G401 (cell line): ENCODE results near the gene PLEKHO2. TPM values are rescaled to one million over a fixed set of nuclear protein-coding genes. Genes with fewer than 3 reads are reported as not detected.
A peak's percentile ranks its signal among the peaks of the same experiment; 100 is the strongest.
"Not testable (repeated sequence)": the region's sequence is repeated elsewhere in the genome, so short reads cannot be mapped to it uniquely, and the experiment has no call there.

Experiments
- DNase-seq: peaks from one replicate; pipeline ENCODE4 v3.0.0-alpha.2; 2015; ENCODE audit warnings: low spot score
- in situ Hi-C: cut with HindIII; loops from 2 replicates; pipeline ENCODE4 v1.10.0; 2016; ENCODE audit warnings: low sequenced_read_pairs, mixed read lengths
- total RNA-seq: library from RNA; depleted of rRNA; stranded (reverse); fragments of >200 nt; shearing (Covaris generic); gene quantifications from 2 replicates; pipeline ENCODE4 v1.2.3, GENCODE V29; 2014; rRNA removed

Gene PLEKHO2, protein sequence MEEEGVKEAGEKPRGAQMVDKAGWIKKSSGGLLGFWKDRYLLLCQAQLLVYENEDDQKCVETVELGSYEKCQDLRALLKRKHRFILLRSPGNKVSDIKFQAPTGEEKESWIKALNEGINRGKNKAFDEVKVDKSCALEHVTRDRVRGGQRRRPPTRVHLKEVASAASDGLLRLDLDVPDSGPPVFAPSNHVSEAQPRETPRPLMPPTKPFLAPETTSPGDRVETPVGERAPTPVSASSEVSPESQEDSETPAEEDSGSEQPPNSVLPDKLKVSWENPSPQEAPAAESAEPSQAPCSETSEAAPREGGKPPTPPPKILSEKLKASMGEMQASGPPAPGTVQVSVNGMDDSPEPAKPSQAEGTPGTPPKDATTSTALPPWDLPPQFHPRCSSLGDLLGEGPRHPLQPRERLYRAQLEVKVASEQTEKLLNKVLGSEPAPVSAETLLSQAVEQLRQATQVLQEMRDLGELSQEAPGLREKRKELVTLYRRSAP
- total RNA-seq = 16.1 and 17.4 TPM in 2 replicates

DNA sequence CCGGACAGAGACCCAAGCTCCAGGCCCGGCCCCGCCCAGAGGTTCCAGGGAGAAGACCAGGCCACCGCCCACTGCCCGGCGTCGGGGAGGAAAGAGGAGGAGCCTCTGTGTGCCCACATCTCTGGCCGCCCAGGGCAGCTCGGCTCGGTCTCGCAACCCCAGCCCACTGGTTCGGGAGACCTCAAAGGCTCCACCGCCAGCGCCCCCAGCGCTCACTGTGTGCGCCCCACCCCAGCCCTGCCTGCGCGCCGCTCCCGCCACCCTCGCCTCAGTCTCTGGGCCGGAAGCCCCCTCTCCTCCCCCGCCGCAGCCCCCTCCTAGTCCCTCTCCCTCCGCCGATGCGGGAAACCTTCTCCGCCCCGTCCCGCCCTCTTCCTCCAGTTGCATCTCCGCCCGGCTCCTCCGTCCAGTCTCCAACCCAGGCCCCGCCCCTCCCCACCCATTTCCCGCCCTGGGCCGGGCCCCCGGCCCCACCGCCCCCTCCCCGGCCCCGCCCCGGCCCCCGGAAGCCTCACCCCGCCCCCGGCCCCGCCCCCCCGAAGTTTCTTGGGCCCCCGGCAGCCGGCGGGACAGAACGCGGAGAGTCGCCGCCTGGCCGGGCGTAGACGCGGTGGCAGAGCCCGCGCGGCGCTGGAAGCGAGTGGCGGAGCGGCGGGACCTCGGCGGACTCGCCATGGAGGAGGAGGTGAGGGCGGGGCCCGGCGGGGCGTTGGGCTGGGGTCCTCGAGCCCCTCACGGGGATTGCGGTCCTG, at the start of gene PLEKHO2:
Gene PLEKHO2, plus strand, starts transcription at position 572 of the 752 bp plus-strand sequence. Its CDS starts 102 bp downstream, at position 674.
- in situ Hi-C loops = no loop called here
- peak; percentile 66 for DNase-seq

DNA sequence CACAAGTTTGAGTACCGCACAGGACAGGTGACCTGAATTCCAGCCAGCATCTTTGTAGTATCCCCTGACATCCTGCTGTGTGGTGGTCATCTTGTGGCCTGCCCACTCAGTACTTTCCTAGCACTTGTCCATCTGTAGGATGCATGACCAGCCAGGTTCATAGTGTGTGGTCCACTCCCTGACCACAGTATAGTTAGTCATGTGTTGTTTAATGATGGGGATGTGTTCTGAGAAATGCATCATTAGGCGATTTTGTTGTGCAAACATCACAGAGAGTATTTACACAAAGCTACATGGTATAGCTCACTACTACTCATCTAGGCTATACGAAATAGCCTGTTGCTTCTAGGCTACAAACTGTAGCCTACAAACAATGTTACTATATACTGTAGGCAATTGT, 49.4 kb upstream of the PLEKHO2 start:
- no peak for DNase-seq
- in situ Hi-C loops = no loop called here

DNA sequence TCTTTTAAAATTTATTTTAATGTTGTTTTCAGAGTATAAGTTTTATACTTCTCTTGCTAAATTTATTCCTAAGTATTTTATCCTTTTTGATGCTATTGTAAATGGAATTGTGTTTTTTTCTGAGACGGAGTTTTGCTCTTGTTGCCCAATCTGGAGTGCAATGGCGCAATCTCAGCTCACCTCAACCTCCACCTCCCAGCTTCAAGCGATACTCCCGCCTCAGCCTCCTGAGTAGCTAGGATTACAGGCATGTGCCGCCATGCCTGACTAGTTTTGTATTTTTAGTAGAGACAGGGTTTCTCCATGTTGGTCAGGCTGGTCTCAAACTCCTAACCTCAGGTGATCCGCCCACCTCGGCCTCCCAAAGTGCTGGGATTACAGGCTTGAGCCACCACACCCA, 46.4 kb upstream of the PLEKHO2 start:
- DNase-seq, in situ Hi-C loops: not testable (repeated sequence)

DNA sequence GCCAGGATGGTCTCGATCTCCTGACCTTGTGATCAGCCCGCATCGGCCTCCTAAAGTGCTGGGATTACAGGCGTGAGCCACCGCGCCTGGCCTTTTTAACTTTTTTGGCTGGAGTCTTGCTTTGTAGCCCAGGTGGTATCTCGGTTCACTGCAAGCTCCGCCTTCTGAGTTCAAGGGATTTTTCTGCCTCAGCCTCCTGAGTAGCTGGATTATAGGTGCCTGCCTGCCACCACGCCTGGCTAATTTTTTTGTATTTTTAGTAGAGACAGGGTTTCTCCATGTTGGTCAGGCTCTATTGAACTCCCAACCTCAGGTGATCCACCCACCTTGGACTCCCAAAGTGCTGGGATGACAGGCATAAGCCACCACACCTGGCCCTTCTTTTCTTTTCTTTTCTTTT, 45.8 kb upstream of the PLEKHO2 start:
- in situ Hi-C loops, DNase-seq: not testable (repeated sequence)

DNA sequence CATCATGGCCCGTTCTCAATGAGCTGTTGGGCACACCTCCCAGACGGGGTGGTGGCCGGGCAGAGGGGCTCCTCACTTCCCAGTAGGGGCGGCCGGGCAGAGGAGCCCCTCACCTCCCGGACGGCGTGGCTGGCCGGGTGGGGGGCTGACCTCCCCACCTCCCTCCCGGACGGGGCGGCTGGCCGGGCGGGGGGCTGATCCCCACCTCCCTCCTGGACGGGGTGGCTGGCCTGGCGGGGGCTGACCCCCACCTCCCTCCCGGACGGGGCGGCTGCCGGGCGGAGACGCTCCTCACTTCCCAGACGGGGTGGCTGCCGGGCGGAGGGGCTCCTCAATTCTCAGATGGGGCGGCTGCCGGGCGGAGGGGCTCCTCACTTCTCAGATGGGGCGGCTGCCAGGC, 42.8 kb upstream of the PLEKHO2 start:
- DNase-seq, in situ Hi-C loops: not testable (repeated sequence)

DNA sequence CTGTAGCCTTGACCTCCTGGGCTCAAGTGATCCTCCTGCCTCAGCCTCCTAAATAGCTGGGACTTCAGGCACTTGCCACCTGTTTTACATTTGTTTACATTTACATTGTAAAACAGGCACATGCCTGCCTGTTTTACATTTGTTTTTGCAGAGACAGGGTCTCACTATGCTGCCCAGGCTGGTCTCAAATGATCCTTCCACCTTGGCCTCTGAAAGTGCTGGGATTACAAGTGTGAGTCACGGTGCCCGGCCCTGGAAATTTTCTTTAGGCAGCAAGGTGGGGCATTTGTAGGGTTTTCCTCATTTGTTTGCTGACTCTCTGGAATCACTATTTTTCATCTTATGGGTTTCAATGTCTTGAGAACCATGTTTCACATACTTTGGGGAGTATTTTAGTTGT, 41.2 kb upstream of the PLEKHO2 start:
- no peak for DNase-seq
- in situ Hi-C loops = no loop called here

DNA sequence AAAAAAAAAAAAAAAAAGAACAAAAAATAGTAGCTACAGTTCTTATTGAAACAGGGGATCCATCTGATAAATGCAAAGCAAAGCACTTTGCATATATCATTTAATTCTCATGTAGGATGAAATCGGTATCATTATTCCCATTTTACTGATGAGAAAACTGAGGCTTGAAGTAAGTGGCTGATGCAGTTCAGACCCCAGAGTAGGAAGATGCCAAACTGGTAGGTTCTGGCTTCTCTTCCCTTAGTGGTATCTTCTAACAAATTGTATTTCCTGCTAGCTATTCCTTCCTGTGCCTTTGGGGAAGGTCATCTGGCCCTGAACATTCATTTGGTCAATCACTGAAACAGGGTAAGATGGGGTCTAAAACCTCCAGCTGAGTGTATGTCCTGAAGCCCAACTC, 38.2 kb upstream of the PLEKHO2 start:
- in situ Hi-C loops = no loop called here
- DNase-seq = no peak

DNA sequence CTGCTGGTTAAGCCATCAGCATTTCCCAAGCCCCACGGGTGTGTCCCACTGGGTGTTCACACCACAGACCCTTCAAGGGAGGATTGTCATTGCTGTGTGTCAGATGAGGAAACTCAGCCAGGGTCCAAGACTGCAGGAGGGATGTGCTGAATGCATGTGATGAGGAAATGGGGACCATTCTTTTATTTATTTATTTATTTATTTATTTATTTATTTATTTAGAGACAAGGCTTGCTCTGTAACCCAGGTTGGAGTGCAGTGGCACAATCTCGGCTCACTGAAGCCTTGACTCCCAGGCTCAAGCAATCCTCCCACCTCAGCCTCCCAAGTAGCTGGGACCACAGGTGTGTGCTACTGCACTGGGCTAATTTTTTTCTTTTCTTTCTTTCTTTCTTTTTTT, 37.1 kb upstream of the PLEKHO2 start:
- DNase-seq = no peak
- in situ Hi-C loops = no loop called here

DNA sequence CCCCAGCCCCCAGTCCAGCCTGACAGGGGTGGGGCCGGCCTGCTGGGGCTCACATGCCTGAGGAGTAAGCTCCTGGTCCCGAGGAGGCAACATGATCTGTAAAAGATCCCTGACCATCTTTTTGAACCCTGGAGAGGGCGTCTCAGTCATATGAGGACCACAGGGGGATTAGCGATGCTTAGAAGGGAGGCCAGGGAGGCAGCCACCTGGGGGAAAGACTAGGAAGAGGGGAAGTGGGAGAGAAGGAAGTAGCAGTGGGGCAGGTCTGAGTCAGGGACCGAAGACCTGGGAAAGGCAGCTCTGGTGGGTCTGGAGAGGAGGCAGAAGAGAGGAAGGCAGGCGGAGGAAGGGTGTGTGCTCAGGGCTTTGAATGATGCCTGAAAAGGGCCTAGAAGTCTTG, 35.2 kb upstream of the PLEKHO2 start:
- in situ Hi-C loops = no loop called here
- peak; percentile 19 for DNase-seq

DNA sequence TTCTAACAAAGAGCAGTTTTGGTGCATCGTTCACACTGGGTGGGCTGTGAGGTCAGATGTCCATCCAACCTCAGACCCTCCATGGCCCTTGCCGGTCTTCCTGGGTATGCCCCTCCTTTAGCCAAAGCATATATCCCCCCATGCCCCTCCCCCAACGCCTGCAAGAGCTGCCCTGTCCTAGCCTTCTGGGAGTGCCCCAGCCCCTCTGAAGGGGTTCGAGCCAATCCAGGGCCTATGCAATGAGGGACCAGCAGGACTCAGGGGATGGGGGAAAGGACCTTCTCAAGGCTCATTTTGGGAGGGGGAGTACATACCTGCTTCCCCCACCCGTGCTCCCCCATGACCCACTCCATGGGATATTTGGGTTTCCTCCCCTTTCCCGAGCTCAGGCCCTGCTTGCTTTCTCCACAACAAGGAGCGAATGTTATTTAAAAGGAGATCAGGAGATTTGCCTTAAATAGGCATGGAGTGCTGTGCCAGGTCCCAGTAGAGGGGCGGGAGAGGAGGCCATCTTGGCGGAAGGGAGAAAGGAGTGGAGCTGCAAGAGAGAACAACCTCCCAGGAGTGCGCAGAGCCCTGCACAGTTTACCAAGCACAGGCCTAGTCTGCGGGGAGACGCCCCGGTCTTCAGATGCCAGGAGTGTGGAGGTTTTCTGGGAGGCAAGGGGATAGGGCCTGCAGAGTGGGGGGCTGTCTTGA, 34.5 kb upstream of the PLEKHO2 start:
- in situ Hi-C loops = no loop called here
- DNase-seq = peak; percentile 20

DNA sequence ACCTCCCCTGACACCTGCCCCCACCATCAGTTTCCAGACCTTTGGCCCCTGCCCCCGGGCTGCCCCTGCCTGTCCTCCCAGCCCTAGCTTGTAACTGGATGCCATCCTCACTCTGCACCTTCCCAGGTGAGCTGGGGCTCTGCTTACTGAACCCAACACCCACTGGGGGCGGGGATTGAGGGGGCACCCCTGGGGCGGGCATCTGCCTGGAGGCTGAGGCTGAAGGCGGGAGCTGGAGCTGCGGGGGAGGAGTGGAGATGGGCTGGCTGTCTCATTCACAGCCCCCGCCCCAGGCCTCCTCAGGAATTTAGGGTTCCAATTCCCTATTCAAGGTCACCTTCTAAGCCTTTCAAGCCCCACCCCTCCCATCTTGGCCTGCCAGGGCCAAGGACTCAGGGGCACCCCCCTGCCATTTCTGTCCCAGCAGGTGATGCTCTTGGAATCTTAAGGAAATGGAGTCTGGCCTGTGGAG, 33.9 kb upstream of the PLEKHO2 start:
- no peak for DNase-seq
- in situ Hi-C loops = no loop called here

DNA sequence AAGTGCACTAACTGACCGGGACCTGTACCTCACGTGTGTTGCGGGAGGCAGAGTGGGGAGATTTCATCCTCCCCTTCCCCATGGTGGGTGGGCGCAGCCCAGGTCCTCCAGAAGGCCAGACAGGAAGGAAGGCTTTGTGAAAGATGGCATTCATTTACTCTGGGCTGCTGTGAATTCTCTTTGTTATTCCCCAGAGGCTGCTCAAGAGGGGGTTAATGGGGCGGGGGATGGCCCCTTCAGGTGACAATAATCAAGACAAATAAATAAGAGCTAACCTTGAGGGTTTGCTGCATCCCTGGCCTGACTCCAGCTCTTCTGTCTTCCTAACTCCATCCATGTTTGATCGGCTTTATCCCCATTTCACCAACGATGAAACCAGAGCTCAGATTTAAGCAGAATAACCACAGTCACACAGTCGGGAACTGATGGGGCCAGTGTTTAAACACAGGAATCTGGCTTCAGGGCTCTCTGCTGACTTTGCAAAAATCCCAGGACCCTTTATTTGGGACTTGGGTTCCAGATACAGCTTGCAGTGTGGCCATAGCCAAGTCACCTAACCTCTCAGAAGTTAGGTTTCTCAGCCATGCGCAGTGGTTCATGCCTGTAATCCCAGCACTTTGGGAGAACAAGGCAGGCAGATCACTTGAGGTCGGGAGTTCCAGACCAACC, 32.8 kb upstream of the PLEKHO2 start:
- DNase-seq = no peak
- in situ Hi-C loops = no loop called here

DNA sequence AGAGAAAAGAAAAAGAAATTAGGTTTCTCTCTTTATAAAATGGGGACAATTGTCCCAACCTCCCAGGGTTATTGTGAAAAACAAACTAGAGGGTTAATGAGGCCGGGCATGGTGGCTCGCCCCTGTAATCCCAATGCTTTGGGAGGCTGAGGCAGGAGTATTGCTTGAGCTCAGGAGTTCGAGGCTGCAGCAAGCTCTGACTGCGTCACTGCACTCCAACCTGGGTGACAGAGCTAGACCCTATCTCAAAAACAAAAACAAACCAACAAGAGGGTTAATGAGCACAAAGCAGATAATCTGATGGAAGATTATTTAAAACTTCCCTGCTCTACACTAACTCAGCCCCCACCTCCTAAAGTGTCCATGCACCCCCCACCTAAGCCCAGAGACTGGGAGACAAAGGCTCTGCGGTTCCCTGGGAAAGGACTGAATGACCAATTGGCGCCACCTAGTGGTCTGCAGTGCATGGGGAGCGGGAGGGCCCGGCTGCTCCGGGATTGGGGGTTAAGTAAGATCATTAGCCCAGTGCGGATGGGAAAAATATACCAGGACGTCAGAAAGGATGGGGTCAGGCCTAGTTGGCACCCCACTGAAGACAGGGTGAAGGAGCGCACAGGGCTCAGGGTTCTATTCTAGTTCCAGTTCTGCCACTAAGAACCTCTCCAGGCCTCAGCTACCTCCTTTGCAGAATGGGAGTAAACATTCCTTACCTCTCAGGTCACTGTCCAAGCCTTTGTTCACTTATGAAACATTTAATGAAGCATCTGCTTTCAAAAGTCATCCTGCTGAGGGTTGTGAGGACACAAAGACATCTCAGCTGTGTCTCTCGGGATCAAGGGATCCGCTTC, 31.8 kb upstream of the PLEKHO2 start:
- DNase-seq = peak; percentile 76
- in situ Hi-C loops = no loop called here

DNA sequence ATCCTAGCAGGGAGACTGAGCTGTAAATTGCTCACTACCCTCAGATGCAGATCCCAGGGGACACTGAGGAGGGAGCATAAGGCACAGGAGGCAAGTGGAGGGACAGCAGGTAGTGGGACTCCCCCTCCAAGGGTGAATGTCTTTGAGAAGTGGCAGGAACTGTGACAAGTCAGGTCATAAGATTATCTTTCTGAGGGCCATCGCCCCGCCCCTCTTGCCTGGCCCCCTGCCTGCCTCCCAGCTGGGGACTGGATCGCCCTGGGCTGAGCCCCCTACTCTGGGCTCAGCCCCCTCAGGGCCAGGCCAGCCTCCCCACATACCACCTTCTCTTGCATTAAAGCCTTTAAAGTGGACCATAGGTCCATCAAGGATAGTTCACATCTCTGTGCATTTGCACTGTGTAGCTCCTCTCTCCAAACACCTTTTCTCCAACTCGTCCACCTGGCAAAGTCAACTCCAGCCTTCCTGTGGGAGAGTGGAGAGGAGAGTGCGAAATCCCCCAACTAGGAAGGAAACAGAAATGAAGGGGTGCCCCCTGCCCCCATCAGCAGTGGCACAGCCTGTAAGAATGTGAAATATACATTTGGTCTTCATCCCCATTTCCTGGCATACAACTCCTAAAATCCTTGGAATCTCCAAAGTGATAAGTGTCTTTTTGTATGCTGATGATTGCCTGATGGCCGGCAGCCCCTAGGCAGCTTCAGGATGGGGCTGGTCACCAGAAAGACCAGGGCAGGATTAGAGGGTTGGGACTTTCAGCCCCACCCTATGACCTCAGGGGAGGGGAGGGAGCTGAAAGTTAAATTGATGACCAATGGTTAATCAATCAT, 31.0 kb upstream of the PLEKHO2 start:
- in situ Hi-C loops = no loop called here
- DNase-seq = no peak

DNA sequence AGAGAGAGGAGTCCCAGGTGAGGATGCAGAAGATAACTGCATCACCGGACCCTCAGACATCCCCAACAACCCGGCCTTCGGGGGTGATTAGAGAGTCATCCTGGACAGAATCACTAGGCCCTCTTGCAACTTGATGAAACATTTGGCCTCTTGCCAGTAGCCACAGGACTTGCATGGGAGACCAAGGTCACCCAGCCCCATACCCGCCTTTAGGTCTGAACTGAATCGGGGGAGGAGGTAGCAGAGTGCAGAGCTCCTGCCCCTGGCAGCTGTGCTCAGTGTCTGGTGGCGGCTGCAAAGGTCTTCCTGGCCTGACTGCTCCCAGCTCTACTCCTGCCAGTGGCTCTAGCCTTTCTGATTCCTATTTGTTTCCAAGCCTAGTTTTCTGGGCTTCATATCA, 28.6 kb upstream of the PLEKHO2 start:
- no peak for DNase-seq
- in situ Hi-C loops = no loop called here

DNA sequence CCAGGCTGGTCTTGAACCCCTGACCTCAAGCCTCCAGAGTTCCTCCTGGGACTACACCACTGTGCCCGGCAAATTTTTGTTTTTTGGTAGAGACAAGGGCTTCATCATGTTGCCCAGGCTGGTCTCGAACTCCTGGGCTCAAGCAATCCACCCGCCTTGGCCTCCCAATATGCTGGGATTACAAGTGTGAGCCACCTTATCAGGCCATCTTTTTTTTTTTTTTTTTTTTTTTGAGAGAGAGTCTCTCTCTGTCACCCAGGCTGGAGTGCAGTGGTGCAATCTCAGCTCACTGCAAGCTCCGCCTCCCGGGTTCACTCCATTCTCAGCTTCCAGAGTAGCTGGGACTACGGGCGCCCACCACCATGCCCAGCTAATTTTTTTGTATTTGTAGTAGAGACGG, 27.4 kb upstream of the PLEKHO2 start:
- DNase-seq, in situ Hi-C loops: not testable (repeated sequence)

DNA sequence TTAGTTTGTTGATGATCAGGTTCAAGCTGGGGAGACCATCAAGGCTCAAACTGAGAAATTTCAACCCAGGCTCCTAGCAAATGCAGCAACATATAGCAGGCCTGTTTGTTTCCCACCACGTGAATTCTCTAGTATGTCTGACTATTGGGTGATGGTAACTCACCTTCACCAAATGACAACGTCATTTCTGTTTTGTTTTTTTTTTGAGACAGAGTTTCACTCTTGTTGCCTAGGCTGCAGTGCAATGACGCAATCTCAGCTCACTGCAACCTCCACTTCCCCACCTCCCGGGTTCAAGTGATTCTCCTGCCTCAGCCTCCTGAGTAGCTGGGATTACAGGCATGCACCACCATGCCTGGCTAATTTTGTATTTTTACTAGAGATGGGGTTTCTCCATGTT, 26.8 kb upstream of the PLEKHO2 start:
- DNase-seq, in situ Hi-C loops: not testable (repeated sequence)
